Stimulated activated naive CD8-positive, alpha-beta T cell treated with anti-CD3 and anti-CD28 coated beads, Interleukin-15, amount 100 ng/mL, for 72 hours (primary cell): ENCODE measurements around the gene PCDH10.

Experiments used
- ATAC-seq: fragments of 150-1000 bp; cut with Tn5 transposase; 2 replicates; pipeline ENCODE4 v1.10.0; 2021; ENCODE audit warnings: mild to moderate bottlenecking, moderate library complexity
- DNase-seq, 2 donors: peaks; one replicate each; pipeline ENCODE4 v3.0.0; 2021 to 2022
- H3K27ac Mint-ChIP-seq, 2 donors: one replicate each; pipeline ENCODE4 v1.8.0; 2022; ENCODE audit warnings: mild to moderate bottlenecking in 2 of 2, mixed read lengths in 2 of 2, moderate library complexity in 2 of 2
- H3K27me3 Mint-ChIP-seq: one replicate; pipeline ENCODE4 v1.8.0; 2022; ENCODE audit warnings: mixed read lengths
- H3K4me1 Mint-ChIP-seq: one replicate; pipeline ENCODE4 v1.8.0; 2022; ENCODE audit warnings: mild to moderate bottlenecking, mixed read lengths
- H3K4me3 Mint-ChIP-seq, 2 donors: one replicate each; pipeline ENCODE4 v1.8.0; 2022; ENCODE audit warnings: mild to moderate bottlenecking in 2 of 2, mixed read lengths in 2 of 2, moderate library complexity in 1 of 2
- H3K9me3 Mint-ChIP-seq, 2 donors: one replicate each; pipeline ENCODE4 v1.8.0; 2022; ENCODE audit warnings: mixed read lengths in 2 of 2

Gene PCDH10

DNA sequence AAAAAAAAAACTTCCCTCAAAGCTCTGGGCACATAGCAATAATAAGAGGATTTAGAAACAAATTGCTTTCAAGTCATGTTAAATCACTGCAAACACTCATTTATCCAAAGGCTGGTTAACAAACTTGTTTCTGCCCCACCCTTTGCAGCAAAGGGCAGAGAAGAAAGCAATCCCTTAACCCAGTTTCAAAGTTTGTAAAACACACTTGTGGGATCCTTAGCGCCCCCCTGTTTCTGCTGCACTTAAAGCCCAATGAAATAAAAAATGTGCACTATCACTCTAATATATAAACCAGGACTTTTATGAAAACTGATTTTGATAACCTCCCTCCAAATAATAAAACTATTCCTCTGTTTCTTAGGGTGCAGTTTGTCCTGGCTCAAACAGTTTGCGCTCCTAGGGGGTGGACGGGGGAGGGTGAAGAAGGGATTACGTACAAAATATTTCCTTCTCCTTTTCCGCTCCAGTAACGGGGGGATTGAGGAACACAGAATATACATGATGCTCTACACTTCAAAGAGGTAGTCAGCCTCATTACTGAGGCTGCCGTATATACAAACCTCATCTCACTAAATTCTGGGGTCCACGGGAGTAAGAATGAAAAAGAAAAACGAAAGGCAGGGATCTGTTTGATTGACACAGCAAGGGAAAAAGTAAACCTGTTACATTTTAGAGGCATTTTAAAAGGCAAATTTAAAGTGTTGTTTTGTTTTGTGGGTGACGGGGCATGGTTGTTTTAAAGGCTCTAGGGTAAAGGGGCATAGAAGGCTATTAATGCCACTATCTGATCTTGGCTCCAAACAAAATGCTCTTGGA lies 3.1 kb upstream of the PCDH10 start:
- Mint-ChIP-seq H3K27me3 (peaks cover 66% of the 10 kb centered on the region), H3K27ac (no peak overlapping the region), H3K4me3 (no peak overlapping the region), H3K4me1 (peaks cover 31% of the 10 kb centered on the region), H3K9me3 (no peaks in the 10 kb centered on the region)
- DNase-seq (no peak), ATAC-seq (no peak)

DNA sequence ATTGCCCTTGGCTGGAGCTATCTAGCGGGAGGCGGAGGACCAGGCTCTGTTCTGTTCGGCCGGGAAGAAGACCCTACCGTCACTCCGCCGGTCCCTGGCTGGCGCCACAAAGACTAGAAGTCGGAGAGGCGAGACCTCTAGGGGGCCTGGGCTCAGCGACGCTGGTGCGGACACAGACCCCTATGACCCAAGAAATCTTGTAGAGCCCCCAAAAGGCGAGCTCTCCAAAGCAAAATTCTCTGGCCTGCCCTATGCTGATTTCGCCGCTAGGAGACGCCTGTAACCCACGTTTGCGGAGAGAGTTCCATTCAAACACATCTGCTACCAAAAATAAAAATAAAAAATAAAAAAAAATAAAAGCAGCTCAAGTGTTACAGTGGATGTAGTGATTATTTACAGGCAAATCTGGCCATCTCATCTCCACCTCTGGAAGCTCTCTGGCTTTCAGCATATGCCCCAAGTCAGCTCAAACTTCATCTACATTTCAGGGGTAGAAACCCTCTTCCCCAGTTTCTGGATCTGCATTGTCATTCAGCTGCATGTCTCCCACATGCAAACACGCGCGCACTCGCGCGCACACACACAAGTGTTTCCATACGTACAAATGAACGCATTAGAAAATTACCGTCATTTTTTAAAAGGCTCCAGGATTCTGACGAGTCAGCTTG lies 2.4 kb upstream of the PCDH10 start:
- Mint-ChIP-seq H3K4me1 (peaks cover 35% of the 10 kb centered on the region), H3K9me3 (no peaks in the 10 kb centered on the region), H3K27me3 (peaks cover 73% of the 10 kb centered on the region), H3K27ac (no peak overlapping the region), H3K4me3 (no peak overlapping the region)
- DNase-seq (peak; percentile 21 to 23), ATAC-seq (no peak)

DNA sequence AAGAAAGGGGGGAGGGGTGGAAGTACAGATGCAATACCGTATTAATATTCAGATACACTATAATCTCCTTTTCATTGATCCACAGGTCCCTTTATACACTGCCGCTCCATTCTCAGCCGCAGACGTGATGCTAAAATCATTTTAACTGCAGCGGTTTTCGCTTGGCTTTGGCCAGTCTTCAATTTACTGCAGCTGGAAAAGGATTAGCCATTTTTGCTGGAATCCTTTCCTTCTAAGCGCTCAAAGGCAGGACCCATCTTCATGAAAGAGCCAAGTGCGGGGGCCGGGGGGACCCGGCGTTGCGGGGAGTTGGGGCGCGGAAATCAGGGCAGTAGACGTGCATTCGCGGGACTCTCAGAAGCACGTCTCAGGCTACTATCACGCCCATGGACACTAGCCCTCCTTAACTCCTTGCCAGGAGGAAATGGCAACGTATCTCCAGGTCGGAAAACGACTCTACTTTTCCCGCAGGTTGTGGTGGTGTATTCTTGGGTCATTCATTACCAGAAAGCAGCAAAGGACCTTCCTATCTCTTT lies 1.7 kb upstream of the PCDH10 start:
- Mint-ChIP-seq H3K4me1 (peaks cover 37% of the 10 kb centered on the region), H3K27me3 (peaks cover 80% of the 10 kb centered on the region), H3K27ac (no peak overlapping the region), H3K4me3 (no peak overlapping the region), H3K9me3 (no peaks in the 10 kb centered on the region)
- DNase-seq: no peak
- no peak for ATAC-seq

- DNase-seq (peak in 1 of 2 donors; percentile 5), ATAC-seq (peak; percentile 33)
- peaks cover 87% of the 10 kb centered on the region for H3K27me3 Mint-ChIP-seq
- H3K4me1 Mint-ChIP-seq: peaks cover 44% of the 10 kb centered on the region
- H3K27ac Mint-ChIP-seq: no peak overlapping the region
- peak overlapping the region; percentile 75 to 86 for H3K4me3 Mint-ChIP-seq
- no peaks in the 10 kb centered on the region for H3K9me3 Mint-ChIP-seq
Observed at GRCh38 chr4:133147921-133148689, 989 bp upstream of the PCDH10 start.

DNA sequence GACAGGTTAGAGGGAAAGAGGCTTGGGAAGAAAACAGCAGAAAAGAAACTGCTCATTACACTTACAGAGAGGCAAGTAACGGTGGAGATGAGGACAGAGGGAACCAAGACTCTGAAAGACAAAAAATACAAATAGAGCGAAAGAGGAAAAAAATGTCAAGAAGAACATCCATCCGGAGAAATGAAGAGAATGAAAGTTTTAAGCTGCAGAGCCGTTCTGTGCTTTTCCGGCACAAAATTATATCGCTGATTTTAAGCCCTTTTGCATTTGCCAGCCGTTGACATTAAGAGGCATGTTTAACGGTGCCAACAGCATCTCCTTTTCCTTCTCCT lies 236 bp downstream of the PCDH10 start:
- no peaks in the 10 kb centered on the region for H3K9me3 Mint-ChIP-seq
- ATAC-seq: no peak
- no peak for DNase-seq
- peaks cover 91% of the 10 kb centered on the region for H3K27me3 Mint-ChIP-seq
- peak overlapping the region; percentile 75 to 86 for H3K4me3 Mint-ChIP-seq
- peaks cover 45% of the 10 kb centered on the region for H3K4me1 Mint-ChIP-seq
- no peak overlapping the region for H3K27ac Mint-ChIP-seq

DNA sequence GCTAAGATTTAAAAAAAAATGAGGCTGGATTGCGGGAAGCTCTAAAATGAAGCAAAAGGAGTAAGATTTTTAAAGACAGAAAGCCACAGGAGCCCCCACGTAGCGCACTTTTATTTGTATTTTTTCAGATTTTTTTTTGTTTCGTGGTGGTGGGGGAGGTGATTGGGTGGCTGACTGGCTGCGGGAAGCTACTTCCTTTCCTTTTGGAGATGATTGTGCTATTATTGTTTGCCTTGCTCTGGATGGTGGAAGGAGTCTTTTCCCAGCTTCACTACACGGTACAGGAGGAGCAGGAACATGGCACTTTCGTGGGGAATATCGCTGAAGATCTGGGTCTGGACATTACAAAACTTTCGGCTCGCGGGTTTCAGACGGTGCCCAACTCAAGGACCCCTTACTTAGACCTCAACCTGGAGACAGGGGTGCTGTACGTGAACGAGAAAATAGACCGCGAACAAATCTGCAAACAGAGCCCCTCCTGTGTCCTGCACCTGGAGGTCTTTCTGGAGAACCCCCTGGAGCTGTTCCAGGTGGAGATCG lies 908 bp downstream of the PCDH10 start:
- no peak for DNase-seq
- no peak overlapping the region for H3K4me3 Mint-ChIP-seq
- peaks cover 45% of the 10 kb centered on the region for H3K4me1 Mint-ChIP-seq
- H3K27ac Mint-ChIP-seq: no peak overlapping the region
- H3K27me3 Mint-ChIP-seq: peaks cover 86% of the 10 kb centered on the region
- no peaks in the 10 kb centered on the region for H3K9me3 Mint-ChIP-seq
- ATAC-seq: no peak

GRCh38 chr4:133150486-133151340 lies 1.6 kb downstream of the PCDH10 start:
- peak overlapping the region in 1 of 2 donors; percentile 12 for H3K27ac Mint-ChIP-seq

GRCh38 chr4:133151341-133151690 lies 2.2 kb downstream of the PCDH10 start:
- Mint-ChIP-seq H3K27me3 (peaks cover 76% of the 10 kb centered on the region), H3K27ac (no peak overlapping the region), H3K4me3 (no peak overlapping the region), H3K4me1 (peaks cover 45% of the 10 kb centered on the region), H3K9me3 (no peaks in the 10 kb centered on the region)
- peak in 1 of 2 donors; percentile 9 for DNase-seq
- no peak for ATAC-seq

More at GRCh38 chr4:133150486-133151340, 1.6 kb downstream of the PCDH10 start:
- H3K9me3 Mint-ChIP-seq: no peaks in the 10 kb centered on the region
- peak in 1 of 2 donors; percentile 3 for DNase-seq
- peaks cover 45% of the 10 kb centered on the region for H3K4me1 Mint-ChIP-seq
- peaks cover 82% of the 10 kb centered on the region for H3K27me3 Mint-ChIP-seq
- H3K4me3 Mint-ChIP-seq: peak overlapping the region in 1 of 2 donors; percentile 13
- no peak for ATAC-seq

GRCh38 chr4:133151691-133152329 lies 2.7 kb downstream of the PCDH10 start:
- ATAC-seq (no peak), DNase-seq (no peak)
- Mint-ChIP-seq H3K27ac (no peak overlapping the region), H3K4me3 (no peak overlapping the region), H3K9me3 (no peaks in the 10 kb centered on the region), H3K4me1 (peaks cover 45% of the 10 kb centered on the region), H3K27me3 (peaks cover 71% of the 10 kb centered on the region)

GRCh38 chr4:133152330-133152821 lies 3.3 kb downstream of the PCDH10 start:
- no peak overlapping the region for H3K4me3 Mint-ChIP-seq
- no peaks in the 10 kb centered on the region for H3K9me3 Mint-ChIP-seq
- H3K27me3 Mint-ChIP-seq: peaks cover 65% of the 10 kb centered on the region
- ATAC-seq (no peak), DNase-seq (no peak)
- no peak overlapping the region for H3K27ac Mint-ChIP-seq
- peaks cover 45% of the 10 kb centered on the region for H3K4me1 Mint-ChIP-seq

DNA sequence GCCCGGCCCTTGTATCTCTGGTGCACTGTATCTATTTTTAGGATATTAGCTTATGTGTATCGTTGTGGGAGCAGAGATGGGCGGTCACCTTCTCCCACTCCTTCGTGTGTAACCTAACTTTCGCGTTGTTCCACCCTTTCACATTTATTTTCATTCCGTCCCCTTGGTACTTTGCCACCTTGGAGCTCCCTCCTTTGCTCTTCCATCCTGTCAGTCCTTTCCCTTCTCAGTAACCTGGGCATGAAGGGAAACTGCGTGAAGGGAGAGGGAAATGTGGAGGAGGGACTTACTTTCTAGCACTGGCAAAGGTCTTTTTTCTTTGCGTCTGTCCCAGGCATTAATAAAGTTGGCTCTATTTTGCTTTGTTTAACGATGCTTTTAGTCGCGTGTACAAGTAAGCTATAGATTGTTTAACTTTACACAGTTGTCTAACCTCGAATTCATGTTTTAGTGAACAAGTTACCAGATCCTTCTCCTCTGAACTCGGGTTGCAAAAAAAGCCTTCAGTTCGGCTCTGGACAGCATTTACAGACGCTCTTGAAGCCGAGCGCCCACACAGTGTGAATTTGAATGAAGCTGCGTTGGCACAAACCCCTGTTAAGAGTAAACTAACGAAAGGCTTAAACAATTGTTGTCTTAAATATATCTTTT lies 3.9 kb downstream of the PCDH10 start:
- DNase-seq: no peak
- no peak overlapping the region for H3K27ac Mint-ChIP-seq
- peaks cover 43% of the 10 kb centered on the region for H3K4me1 Mint-ChIP-seq
- no peaks in the 10 kb centered on the region for H3K9me3 Mint-ChIP-seq
- no peak for ATAC-seq
- peaks cover 59% of the 10 kb centered on the region for H3K27me3 Mint-ChIP-seq
- peak overlapping the region in 1 of 2 donors; percentile 20 for H3K4me3 Mint-ChIP-seq

DNA sequence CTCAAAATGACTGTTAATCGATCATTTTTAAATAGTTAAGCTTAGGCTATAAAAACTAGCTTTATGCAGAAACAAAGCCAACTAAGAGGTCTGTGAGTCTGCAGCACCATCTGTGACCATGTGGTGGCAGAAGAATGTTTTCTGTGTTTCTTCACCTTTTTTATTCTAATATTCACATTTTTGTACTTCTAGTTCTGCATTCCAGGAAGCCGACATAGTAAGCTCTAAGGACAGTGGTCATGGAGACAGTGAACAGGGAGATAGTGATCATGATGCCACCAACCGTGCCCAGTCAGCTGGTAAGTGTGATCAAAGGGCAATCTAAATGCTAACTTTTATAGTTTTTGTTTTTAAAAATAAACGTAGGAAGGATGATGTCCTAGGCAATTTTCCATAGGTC lies 5.6 kb downstream of the PCDH10 start:
- Mint-ChIP-seq H3K4me3 (no peak overlapping the region), H3K4me1 (peaks cover 25% of the 10 kb centered on the region), H3K9me3 (no peaks in the 10 kb centered on the region), H3K27me3 (peaks cover 42% of the 10 kb centered on the region), H3K27ac (no peak overlapping the region)
- ATAC-seq (no peak), DNase-seq (no peak)

DNA sequence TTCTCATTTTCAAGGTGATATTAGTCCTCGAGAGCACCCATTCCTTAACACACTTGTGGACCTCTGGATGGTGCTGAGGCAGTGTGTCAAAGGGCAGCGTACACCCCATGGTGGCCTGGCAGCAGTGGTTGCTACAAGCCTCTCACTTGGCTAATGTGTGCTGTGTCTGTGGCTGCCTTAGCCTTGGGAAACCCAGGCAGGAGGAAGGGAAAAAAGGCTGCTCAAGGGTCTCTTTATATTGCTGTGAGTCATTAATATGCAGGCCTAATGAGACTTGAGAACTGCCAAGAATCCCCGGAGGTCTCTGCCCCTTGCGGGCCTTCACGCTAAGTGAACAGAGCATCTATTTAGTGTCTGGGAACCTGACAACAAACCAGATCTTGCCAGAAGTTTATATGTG lies 7.0 kb downstream of the PCDH10 start:
- ATAC-seq (no peak), DNase-seq (no peak)
- Mint-ChIP-seq H3K9me3 (no peaks in the 10 kb centered on the region), H3K27ac (no peak overlapping the region), H3K27me3 (peaks cover 28% of the 10 kb centered on the region), H3K4me1 (peaks cover 13% of the 10 kb centered on the region), H3K4me3 (no peak overlapping the region)

GRCh38 chr4:133156556-133156955 lies 7.5 kb downstream of the PCDH10 start:
- Mint-ChIP-seq H3K27ac (no peak overlapping the region), H3K27me3 (peaks cover 23% of the 10 kb centered on the region), H3K4me3 (no peak overlapping the region), H3K9me3 (no peaks in the 10 kb centered on the region), H3K4me1 (peaks cover 10% of the 10 kb centered on the region)
- ATAC-seq (no peak), DNase-seq (no peak)
